ENCODE measurements around the gene FANCC. TPM values are rescaled to one million over a fixed set of nuclear protein-coding genes. Genes with fewer than 3 reads are reported as not detected.

FANCC gene
- total and polyA plus RNA-seq, 2 donors = 4.1 to 4.8 TPM

DNA sequence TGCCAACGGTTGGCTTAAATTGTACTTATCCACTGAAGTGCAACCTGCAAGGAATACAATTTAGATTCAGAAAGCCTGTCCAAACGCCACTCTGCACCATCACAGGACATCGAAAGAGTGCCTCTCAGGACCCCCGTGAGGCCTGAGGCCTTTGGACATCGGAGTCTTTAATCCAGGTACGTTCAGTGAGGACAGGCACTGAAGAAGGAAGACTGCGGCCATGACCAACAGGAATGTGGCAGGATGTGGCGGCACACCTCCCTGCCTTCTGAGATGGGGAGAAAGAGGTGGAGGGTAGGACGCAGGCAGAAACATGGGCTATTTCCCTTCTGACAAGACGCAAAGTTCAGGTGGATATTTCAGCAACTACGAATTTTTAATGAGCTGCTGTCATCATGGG is 205.8 kb downstream of the FANCC start:
- WGBS = 97% methylated on average over 11 of the region's 11 CpGs
- Histone ChIP-seq H3K27me3 (ENCODE audit: control insufficient read depth in 2 of 2, insufficient read depth in 1 of 2, low read length in 1 of 2) (no peaks in the 10 kb centered on the region), H3K36me3 (ENCODE audit: control insufficient read depth in 2 of 2, insufficient read depth in 2 of 2, low read length in 1 of 2) (peaks cover 2 to 26% of the 10 kb centered on the region in 2 donors), H3K27ac (ENCODE audit: low read depth in 1 of 2, low read length in 1 of 2) (no peak overlapping the region), H3K4me1 (ENCODE audit: control insufficient read depth in 2 of 2, insufficient read depth in 2 of 2, low read length in 2 of 2) (no peaks in the 10 kb centered on the region), H3K4me3 (ENCODE audit: low read length in 2 of 2) (no peak overlapping the region), H3K9me3 (ENCODE audit: control insufficient read depth in 2 of 2, insufficient read depth in 1 of 2, low read length in 1 of 2) (no peaks in the 10 kb centered on the region)
- no peak for DNase-seq (ENCODE audit: low read depth in 6 of 9, low spot score in 9 of 9)

- H3K9me3 ChIP-seq (ENCODE audit: control insufficient read depth in 2 of 2, insufficient read depth in 1 of 2, low read length in 1 of 2) = no peaks in the 10 kb centered on the region
- peaks cover 2 to 30% of the 10 kb centered on the region in 2 donors for H3K36me3 ChIP-seq (ENCODE audit: control insufficient read depth in 2 of 2, insufficient read depth in 2 of 2, low read length in 1 of 2)
- no peaks in the 10 kb centered on the region for H3K4me1 ChIP-seq (ENCODE audit: control insufficient read depth in 2 of 2, insufficient read depth in 2 of 2, low read length in 2 of 2)
- no peaks in the 10 kb centered on the region for H3K27me3 ChIP-seq (ENCODE audit: control insufficient read depth in 2 of 2, insufficient read depth in 1 of 2, low read length in 1 of 2)
- 96% methylated on average over 14 of the region's 14 CpGs for WGBS
- H3K4me3 ChIP-seq (ENCODE audit: low read length in 2 of 2) = no peak overlapping the region
- no peak for DNase-seq (ENCODE audit: low read depth in 6 of 9, low spot score in 9 of 9)
- H3K27ac ChIP-seq (ENCODE audit: low read depth in 1 of 2, low read length in 1 of 2) = no peak overlapping the region
Measured at GRCh38 chr9:95110921-95111525, 206.5 kb downstream of the FANCC start.

GRCh38 chr9:95109456-95109855 is 208.1 kb downstream of the FANCC start:
- DNase-seq (ENCODE audit: low read depth in 6 of 9, low spot score in 9 of 9) = no peak
- peaks cover 2 to 36% of the 10 kb centered on the region in 2 donors for H3K36me3 ChIP-seq (ENCODE audit: control insufficient read depth in 2 of 2, insufficient read depth in 2 of 2, low read length in 1 of 2)

DNA sequence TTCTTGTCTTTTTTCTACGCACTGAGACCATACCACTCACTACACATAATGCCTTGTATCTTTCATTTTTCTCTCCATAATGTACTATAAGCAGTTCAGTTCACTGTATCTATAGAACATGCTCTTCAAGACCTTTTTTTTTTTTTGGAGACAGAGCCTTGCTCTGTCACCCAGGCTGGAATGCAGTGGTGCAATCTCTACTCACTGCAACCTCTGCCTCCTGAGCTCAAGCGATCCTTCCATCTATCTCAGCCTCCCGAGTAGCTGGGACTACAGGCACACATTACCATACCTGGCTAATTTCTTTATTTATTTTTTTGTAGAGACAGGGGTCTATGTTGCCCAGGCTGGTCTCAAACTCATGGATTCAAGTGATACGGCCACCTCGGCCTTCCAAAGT is 208.7 kb downstream of the FANCC start:
- Histone ChIP-seq H3K9me3 (ENCODE audit: control insufficient read depth in 2 of 2, insufficient read depth in 1 of 2, low read length in 1 of 2) (no peaks in the 10 kb centered on the region), H3K4me1 (ENCODE audit: control insufficient read depth in 2 of 2, insufficient read depth in 2 of 2, low read length in 2 of 2) (no peaks in the 10 kb centered on the region), H3K36me3 (ENCODE audit: control insufficient read depth in 2 of 2, insufficient read depth in 2 of 2, low read length in 1 of 2) (peaks cover 2 to 31% of the 10 kb centered on the region in 2 donors), H3K27me3 (ENCODE audit: control insufficient read depth in 2 of 2, insufficient read depth in 1 of 2, low read length in 1 of 2) (no peaks in the 10 kb centered on the region), H3K27ac (ENCODE audit: low read depth in 1 of 2, low read length in 1 of 2) (no peak overlapping the region), H3K4me3 (ENCODE audit: low read length in 2 of 2) (no peak overlapping the region)
- WGBS = 99% methylated on average over 5 of the region's 5 CpGs
- DNase-seq (ENCODE audit: low read depth in 6 of 9, low spot score in 9 of 9) = no peak

More at GRCh38 chr9:95109456-95109855, 208.1 kb downstream of the FANCC start:
- Histone ChIP-seq H3K27ac (ENCODE audit: low read depth in 1 of 2, low read length in 1 of 2) (no peak overlapping the region), H3K9me3 (ENCODE audit: control insufficient read depth in 2 of 2, insufficient read depth in 1 of 2, low read length in 1 of 2) (no peaks in the 10 kb centered on the region), H3K4me1 (ENCODE audit: control insufficient read depth in 2 of 2, insufficient read depth in 2 of 2, low read length in 2 of 2) (no peaks in the 10 kb centered on the region), H3K27me3 (ENCODE audit: control insufficient read depth in 2 of 2, insufficient read depth in 1 of 2, low read length in 1 of 2) (no peaks in the 10 kb centered on the region), H3K4me3 (ENCODE audit: low read length in 2 of 2) (no peak overlapping the region)
- WGBS = 97% methylated on average over 8 of the region's 8 CpGs

GRCh38 chr9:95107976-95108375 is 209.5 kb downstream of the FANCC start:
- H3K27ac ChIP-seq (ENCODE audit: low read depth in 1 of 2, low read length in 1 of 2) = no peak overlapping the region
- no peaks in the 10 kb centered on the region for H3K9me3 ChIP-seq (ENCODE audit: control insufficient read depth in 2 of 2, insufficient read depth in 1 of 2, low read length in 1 of 2)
- H3K36me3 ChIP-seq (ENCODE audit: control insufficient read depth in 2 of 2, insufficient read depth in 2 of 2, low read length in 1 of 2) = peaks cover 2 to 31% of the 10 kb centered on the region in 2 donors
- 98% methylated on average over 14 of the region's 14 CpGs for WGBS
- H3K4me3 ChIP-seq (ENCODE audit: low read length in 2 of 2) = no peak overlapping the region
- no peaks in the 10 kb centered on the region for H3K27me3 ChIP-seq (ENCODE audit: control insufficient read depth in 2 of 2, insufficient read depth in 1 of 2, low read length in 1 of 2)
- no peaks in the 10 kb centered on the region for H3K4me1 ChIP-seq (ENCODE audit: control insufficient read depth in 2 of 2, insufficient read depth in 2 of 2, low read length in 2 of 2)
- no peak for DNase-seq (ENCODE audit: low read depth in 6 of 9, low spot score in 9 of 9)

DNA sequence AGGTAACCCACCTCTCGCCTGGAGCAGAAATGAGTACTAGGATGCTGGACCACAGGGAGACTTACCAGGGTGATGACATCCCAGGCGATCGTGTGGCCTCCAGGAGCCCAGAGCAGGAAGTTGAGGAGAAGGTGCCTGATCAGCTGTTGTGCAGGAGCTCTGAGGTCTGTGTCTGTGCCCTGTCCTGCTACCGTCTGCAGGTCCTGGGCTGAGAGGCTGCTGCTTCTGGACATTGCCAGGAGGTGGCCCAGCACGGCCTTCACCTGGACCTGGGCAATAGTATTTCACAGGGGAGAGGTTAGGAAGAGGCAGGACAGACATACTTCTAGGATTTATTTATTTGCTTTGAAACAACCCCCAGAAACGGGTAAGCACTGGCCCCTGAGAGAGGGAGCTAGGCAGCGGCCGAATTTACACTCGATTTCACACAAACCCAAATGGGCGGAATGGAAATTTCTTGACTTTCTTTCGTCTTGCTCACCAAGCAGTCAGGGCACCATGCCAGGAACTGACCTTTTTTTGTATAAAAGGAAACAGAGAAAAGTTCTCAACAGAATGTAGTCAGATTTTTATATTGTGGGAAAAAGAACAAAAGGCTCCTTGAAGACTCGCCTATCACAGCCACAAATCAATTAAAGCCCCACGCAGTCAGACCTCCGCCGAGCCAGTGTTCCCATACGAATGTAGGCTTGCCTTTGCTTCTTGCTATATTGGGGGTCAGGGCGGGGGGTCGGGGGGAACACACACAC is 210.3 kb downstream of the FANCC start:
- Histone ChIP-seq H3K27me3 (ENCODE audit: control insufficient read depth in 2 of 2, insufficient read depth in 1 of 2, low read length in 1 of 2) (no peaks in the 10 kb centered on the region), H3K9me3 (ENCODE audit: control insufficient read depth in 2 of 2, insufficient read depth in 1 of 2, low read length in 1 of 2) (no peaks in the 10 kb centered on the region), H3K27ac (ENCODE audit: low read depth in 1 of 2, low read length in 1 of 2) (no peak overlapping the region), H3K4me1 (ENCODE audit: control insufficient read depth in 2 of 2, insufficient read depth in 2 of 2, low read length in 2 of 2) (no peaks in the 10 kb centered on the region), H3K4me3 (ENCODE audit: low read length in 2 of 2) (no peak overlapping the region), H3K36me3 (ENCODE audit: control insufficient read depth in 2 of 2, insufficient read depth in 2 of 2, low read length in 1 of 2) (peaks cover 0 to 29% of the 10 kb centered on the region in 2 donors)
- DNase-seq (ENCODE audit: low read depth in 6 of 9, low spot score in 9 of 9) = no peak
- WGBS = 96% methylated on average over 18 of the region's 18 CpGs

DNA sequence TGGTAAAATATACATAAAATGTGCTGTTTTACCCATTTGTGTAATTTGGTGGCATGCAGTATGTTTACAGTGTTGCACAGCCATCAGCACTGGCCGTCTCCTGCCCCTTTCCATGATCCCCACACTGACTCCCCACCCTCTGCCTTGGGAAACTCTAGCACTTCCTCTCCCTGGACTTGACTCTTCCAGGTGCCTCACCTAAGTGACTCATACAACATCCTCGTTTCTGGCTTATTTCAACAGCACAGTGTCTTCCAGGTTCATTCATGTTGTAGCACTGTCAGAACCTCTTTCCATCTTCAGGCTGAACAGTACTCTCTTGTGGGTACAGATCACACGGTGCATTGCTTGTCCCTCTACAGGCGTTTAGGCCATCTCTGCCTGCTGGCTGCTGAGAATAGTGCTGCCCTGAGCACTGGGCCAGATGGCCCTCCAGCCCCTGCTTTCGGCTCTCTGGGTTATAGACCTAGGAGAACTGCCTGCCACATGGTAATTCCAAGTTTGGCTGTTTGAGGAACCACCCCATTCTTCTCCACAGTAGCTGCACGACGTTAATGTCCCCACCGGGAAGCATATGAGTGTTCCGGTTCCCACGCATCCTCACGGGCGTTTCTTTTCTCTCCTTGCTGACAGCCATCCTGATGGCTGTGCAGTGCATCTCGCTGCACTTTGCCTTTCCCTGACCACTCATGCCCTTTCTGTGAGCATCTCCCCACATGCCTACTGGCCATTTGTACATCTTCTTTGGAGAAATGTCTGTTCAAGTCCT is 211.8 kb downstream of the FANCC start:
- H3K27ac ChIP-seq (ENCODE audit: low read depth in 1 of 2, low read length in 1 of 2) = peak overlapping the region in 1 of 2 donors; percentile 15

DNA sequence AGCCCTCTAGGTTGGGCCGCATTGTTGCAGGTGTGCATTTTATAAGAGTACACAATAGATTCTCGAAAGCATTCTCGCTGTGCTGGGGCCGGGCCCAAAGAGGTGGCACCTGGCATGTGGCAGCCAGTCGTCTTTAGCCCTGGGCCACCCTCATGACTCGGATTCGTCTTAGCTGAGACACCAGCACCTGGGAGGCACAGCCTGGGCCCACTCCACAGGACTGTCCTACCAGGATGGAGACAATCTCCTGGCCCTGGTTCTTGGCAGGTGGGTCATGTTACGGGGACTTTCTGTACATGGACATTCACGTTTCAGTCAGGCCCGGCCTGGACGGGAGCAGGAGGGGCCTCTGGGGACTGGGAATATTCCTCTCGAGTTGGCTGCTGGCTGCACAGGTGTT is 212.5 kb downstream of the FANCC start:
- 97% methylated on average over 12 of the region's 12 CpGs for WGBS

More for the DNA sequence above, 211.8 kb downstream of the FANCC start:
- no peaks in the 10 kb centered on the region for H3K27me3 ChIP-seq (ENCODE audit: control insufficient read depth in 2 of 2, insufficient read depth in 1 of 2, low read length in 1 of 2)
- no peaks in the 10 kb centered on the region for H3K4me1 ChIP-seq (ENCODE audit: control insufficient read depth in 2 of 2, insufficient read depth in 2 of 2, low read length in 2 of 2)
- H3K36me3 ChIP-seq (ENCODE audit: control insufficient read depth in 2 of 2, insufficient read depth in 2 of 2, low read length in 1 of 2) = peaks cover 0 to 25% of the 10 kb centered on the region in 2 donors
- no peak overlapping the region for H3K4me3 ChIP-seq (ENCODE audit: low read length in 2 of 2)
- DNase-seq (ENCODE audit: low read depth in 6 of 9, low spot score in 9 of 9) = no peak
- WGBS = 96% methylated on average over 13 of the region's 13 CpGs
- H3K9me3 ChIP-seq (ENCODE audit: control insufficient read depth in 2 of 2, insufficient read depth in 1 of 2, low read length in 1 of 2) = no peaks in the 10 kb centered on the region

GRCh38 chr9:95104581-95104960 is 212.9 kb downstream of the FANCC start:
- 96% methylated on average over 8 of the region's 8 CpGs for WGBS
- no peaks in the 10 kb centered on the region for H3K27me3 ChIP-seq (ENCODE audit: control insufficient read depth in 2 of 2, insufficient read depth in 1 of 2, low read length in 1 of 2)
- H3K4me3 ChIP-seq (ENCODE audit: low read length in 2 of 2) = no peak overlapping the region
- DNase-seq (ENCODE audit: low read depth in 6 of 9, low spot score in 9 of 9) = no peak
- no peaks in the 10 kb centered on the region for H3K4me1 ChIP-seq (ENCODE audit: control insufficient read depth in 2 of 2, insufficient read depth in 2 of 2, low read length in 2 of 2)
- H3K27ac ChIP-seq (ENCODE audit: low read depth in 1 of 2, low read length in 1 of 2) = peak overlapping the region in 1 of 2 donors; percentile 19
- H3K36me3 ChIP-seq (ENCODE audit: control insufficient read depth in 2 of 2, insufficient read depth in 2 of 2, low read length in 1 of 2) = peaks cover 4 to 27% of the 10 kb centered on the region in 2 donors
- H3K9me3 ChIP-seq (ENCODE audit: control insufficient read depth in 2 of 2, insufficient read depth in 1 of 2, low read length in 1 of 2) = no peaks in the 10 kb centered on the region

More for the DNA sequence above, 212.5 kb downstream of the FANCC start:
- Histone ChIP-seq H3K27me3 (ENCODE audit: control insufficient read depth in 2 of 2, insufficient read depth in 1 of 2, low read length in 1 of 2) (no peaks in the 10 kb centered on the region), H3K27ac (ENCODE audit: low read depth in 1 of 2, low read length in 1 of 2) (peak overlapping the region in 1 of 2 donors; percentile 15), H3K9me3 (ENCODE audit: control insufficient read depth in 2 of 2, insufficient read depth in 1 of 2, low read length in 1 of 2) (no peaks in the 10 kb centered on the region), H3K36me3 (ENCODE audit: control insufficient read depth in 2 of 2, insufficient read depth in 2 of 2, low read length in 1 of 2) (peaks cover under 1 to 27% of the 10 kb centered on the region in 2 donors), H3K4me1 (ENCODE audit: control insufficient read depth in 2 of 2, insufficient read depth in 2 of 2, low read length in 2 of 2) (no peaks in the 10 kb centered on the region), H3K4me3 (ENCODE audit: low read length in 2 of 2) (no peak overlapping the region)
- DNase-seq (ENCODE audit: low read depth in 6 of 9, low spot score in 9 of 9) = no peak
